ENCODE measurements around the gene CCL21.
"Not testable (repeated sequence)": the region's sequence is repeated elsewhere in the genome, so short reads cannot be mapped to it uniquely, and the experiment has no call there.

Gene CCL21, protein sequence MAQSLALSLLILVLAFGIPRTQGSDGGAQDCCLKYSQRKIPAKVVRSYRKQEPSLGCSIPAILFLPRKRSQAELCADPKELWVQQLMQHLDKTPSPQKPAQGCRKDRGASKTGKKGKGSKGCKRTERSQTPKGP

DNA sequence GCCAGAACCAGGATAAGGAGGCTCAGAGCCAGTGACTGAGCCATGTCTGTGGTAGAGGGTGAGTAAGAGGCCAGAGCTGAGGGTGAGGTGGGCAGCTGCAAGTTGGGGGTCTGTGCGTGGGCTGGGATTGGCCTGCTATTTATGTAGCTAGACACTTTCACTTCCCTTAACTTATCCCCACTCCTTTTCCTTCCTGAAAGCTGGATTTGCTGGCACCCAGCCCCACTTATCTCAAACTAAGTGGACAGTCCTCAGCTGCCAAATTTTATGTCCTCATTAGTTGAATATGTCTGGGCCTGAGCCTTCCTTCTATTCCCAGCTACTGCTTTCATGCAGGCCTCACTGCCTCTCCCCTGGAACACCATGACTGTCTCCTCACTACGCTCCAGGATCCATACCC is at the start of gene CCL21:
Gene CCL21, minus strand, starts transcription at position 114 of the 400 bp plus-strand sequence. Its CDS starts 70 bp downstream, at position 44.
- no peak for DNase-seq

DNA sequence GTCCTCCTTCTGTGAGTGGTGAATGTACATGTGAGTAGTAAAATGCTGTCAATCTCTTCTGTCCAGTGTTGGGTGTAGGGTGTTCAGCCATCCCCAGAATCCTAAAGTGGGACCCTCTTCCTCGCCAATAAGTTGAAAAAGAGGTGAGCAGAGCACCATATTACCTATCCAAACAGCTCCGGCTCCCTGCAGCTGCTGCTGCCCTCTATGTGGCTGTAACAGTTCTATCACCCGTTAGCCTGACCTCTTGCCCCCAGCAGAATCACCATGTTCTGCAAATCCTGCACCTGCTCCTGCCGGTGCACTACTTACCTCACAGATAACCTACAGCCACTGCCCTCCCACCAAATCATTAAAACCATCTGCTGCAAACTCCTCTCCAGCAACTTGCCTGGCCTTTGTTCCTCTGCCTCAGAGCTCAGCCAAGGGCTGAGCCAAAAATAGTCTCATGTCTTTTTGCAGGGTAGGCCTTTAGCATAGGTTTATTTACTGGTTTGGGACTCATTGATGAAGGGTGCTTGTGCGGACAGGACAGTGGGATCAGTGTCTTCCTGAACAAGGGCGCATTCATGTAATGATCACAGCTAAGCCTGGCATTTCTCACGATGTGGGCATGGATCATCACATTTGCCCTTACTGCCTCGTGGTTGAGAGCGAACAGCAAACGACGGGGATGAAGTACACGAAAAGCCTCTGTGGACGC is 49.6 kb upstream of the CCL21 start:
- no peak for DNase-seq

GRCh38 chr9:34750320-34750719 is 40.4 kb upstream of the CCL21 start:
- DNase-seq = not testable (repeated sequence)

DNA sequence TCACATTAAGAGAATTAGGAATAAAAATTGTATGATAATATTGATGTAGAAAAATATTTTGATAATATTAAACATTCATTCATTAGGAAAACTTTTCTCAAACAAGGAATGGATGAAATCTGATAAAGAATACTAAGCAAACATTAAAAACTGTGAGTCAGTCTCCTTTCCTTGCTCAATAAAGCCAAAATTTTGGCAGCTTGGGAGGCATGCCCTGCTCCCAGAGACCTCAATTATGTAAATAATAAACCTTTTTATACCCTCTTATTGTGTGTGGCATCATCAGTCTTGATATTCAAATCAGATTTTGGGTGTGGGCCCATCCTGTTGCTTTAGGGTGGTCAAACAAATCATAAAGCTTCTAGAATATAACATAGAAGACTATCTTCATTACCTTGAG is 36.6 kb upstream of the CCL21 start:
- DNase-seq = no peak

DNA sequence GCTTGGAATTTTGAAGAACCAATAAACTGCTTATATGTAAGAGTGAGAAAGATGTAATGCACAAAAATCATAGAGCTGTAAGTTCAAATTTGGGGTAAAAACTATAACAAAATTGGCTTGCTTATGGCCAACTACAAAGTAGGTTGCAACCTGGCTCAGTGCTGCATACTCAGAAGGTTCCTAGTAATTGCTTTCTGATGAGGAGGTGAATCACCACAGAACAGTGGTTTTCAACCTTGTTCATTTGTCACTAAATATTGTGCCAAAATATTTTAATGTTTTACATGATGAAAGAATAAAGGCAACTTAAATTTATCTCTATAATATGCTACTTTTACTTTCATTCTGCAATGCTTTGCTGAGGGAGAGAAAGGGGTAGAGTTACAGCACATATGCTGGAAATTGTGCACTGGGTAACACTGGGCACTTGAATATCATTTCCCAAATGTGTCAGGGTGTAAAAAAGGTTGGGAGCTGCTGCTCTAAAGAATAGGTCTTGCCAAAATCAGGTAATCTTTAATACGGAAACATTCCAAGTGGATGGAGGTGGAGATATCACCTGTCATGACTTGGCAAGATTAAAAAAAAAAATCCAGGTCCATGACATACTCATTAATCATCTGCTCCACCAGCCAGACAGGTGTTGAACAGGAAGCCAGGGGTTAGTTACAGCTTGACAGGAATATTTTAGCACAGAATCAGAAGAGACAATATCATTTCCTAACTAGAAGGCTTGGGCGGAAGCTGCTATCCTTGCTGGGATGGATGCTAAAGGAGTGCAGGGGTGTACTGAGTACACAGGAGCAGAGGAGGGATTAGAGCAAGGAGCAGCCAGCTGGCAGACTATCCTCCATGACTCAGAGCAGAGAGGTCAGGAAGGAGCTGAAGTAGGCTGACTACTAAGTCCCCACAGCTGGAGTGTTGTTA is 34.6 kb upstream of the CCL21 start:
- no peak for DNase-seq

- DNase-seq = no peak
These were observed 32.8 kb upstream of the CCL21 start for GRCh38 chr9:34742710-34743109.

DNA sequence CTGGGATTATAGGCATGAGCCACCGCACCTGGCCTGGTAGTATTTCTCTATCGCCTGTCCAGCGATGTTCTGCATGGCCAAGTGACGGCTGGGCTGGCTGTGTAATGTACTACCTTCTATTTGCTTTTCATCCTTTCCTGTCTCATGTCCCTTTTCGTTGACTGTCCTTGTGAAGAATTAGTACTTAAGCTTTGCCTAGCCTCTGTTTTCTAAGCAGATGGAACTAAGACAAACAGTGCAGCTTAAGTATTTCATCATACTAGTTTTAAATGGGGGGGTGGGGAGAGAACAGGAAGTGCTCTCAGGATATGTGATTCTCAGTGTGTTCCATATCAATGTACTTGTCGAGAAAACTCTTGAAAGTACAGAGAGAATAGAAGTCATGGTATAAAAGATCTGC is 31.7 kb upstream of the CCL21 start:
- no peak for DNase-seq

DNA sequence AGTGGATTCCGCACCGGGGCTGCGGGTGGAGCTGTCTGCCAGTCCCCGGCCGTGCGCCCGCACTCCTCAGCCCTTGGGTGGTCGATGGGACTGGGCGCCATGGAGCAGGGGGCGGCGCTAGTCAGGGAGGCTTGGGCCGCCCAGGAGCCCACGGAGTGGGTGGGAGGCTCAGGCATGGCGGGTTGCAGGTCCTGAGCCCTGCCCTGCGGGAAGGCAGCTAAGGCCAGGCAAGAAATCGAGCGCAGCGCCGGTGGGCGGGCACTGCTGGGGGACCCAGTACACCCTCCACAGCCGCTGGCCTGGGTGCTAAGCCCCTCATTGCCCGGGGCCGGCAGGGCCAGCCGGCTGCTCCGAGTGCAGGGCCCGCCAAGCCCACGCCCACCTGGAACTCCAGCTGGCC is 30.2 kb upstream of the CCL21 start:
- DNase-seq = not testable (repeated sequence)

DNA sequence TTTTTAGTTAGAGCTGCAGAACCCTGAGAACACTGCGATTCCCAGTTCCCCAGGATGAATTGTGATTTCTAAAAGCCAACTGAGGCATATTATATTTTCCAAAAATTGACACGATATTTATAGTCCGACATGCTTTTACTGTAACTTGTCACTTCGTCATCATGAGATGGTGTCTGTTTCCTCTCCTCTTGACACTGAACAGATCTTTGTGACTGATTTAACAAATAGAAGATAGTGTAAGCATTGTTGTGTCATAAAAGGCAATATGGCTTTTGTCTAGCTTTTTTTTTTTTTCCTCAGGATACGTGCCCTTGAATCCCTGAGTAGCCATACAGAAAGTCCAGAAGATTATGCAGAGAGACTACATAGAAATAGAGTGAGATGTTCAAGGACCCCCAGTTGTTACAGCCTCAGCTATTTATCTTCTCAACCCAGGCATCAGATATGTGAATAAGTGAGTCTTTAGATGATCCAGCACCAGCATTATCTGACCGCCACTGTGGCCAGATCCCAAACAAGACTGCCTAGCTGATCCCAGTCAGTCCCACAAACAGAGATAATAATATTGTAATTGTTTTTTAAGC is 27.8 kb upstream of the CCL21 start:
- no peak for DNase-seq

- no peak for DNase-seq
These were observed 24.8 kb upstream of the CCL21 start for GRCh38 chr9:34734720-34735119.

GRCh38 chr9:34732886-34733285 is 22.9 kb upstream of the CCL21 start:
- DNase-seq = no peak

DNA sequence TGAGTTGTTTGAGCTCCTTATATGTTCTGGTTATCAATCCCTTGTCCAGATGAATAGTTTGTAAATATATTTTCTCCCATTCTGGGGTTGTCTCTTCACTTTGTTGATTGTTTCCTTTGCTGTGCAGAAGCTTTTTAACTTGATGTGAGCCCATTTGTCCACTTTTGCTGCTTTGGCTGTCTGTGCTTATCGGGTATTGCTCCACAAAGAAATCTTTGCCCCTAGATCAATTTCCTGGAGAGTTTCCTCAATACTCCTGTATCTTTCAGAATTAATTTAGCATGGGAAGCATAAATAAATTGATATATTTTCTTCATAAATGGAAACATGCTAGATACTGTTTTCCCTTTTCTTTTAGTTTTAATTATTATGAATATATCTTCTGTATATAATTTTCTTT is 22.5 kb upstream of the CCL21 start:
- DNase-seq = no peak

GRCh38 chr9:34723141-34723540 is 13.2 kb upstream of the CCL21 start:
- DNase-seq = no peak

- DNase-seq = not testable (repeated sequence)
These were observed 9.8 kb upstream of the CCL21 start for GRCh38 chr9:34719769-34720025.

DNA sequence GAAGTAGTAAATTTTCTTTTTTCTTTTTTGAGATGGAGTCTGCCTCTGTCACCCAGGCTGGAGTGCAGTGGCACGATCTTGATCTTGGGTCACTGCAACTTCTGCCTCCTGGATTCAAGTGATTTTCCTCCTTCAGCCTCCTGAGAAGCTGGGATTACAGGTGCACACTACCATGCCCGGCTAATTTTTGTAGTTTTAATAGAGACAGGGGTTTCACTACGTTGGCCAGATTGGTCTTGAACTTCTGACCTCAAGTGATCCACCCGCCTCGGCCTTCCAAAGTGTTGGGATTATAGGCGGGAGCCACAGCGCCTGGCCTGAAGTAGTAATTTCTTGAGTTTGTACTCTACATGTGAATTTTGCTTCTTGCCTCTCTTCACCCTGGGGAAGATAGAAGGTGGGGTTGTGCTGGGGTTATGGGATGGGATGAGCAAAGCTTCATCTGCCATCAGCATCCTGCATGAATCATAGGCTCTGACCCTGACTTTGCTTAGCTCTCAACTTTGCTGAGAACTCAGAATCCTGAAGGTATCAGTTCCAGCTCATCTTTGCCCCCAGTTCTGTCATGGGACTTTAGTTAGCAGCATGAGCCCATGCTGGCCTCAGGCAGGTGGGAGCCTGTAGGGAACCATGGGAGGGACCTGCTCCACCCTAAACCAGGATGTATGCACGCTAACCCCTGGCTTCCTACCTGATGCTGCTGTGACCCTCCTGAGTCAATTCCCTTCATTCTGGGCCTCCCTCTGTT is 9.3 kb upstream of the CCL21 start:
- DNase-seq = no peak

DNA sequence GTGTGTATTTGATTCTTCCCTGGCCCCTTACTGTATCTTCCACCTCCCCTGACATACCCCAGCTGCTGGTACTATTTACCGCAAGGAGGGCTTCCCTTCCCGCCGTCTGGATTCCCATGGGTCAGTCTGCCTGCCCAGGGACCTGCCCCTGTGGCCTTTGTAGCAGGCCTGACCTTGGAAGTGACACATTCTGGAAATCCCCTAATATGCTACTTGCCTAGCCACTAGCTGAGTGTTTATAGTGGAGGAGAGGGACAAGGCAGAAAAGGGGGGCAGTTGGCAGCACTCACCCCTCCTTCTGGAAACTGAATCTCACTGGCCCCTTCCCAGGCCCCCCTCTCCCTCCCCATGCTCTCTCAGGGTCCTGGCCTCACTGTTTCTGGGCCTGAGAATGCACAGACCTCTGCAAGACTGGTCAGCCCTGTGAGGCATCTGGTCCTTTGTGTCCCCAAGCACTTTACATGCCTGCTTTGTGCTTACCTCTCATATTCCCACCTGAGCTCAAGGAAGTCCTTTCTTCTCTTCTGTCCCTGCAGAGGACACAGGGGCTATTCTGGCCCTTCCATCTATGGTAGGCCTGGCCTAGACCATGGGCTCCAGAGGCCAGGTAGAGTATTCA is 8.2 kb upstream of the CCL21 start:
- DNase-seq = no peak

- no peak for DNase-seq
These were observed 6.8 kb upstream of the CCL21 start for GRCh38 chr9:34716711-34717110.

GRCh38 chr9:34715639-34716215 is 5.8 kb upstream of the CCL21 start:
- DNase-seq = no peak

GRCh38 chr9:34714007-34714406 is 4.1 kb upstream of the CCL21 start:
- no peak for DNase-seq

DNA sequence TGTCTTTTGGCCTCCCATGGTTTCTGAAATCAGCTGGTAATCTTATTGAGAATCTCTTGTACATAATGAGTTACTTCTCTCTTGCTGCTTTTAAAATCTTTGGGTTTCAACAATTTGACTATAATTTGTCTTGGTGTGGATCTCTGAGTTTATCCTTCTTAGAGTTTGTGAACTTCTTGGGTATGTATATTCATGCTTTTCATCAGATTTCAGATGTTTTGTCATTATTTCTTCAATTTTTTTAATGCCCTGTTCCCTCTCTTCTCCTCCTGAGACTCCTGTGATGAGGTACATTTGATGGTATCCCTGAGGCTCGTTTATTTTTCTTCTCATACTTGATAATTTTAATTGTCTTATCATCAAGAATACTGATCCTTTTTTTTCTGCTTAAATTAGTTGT is 2.2 kb upstream of the CCL21 start:
- DNase-seq = no peak

DNA sequence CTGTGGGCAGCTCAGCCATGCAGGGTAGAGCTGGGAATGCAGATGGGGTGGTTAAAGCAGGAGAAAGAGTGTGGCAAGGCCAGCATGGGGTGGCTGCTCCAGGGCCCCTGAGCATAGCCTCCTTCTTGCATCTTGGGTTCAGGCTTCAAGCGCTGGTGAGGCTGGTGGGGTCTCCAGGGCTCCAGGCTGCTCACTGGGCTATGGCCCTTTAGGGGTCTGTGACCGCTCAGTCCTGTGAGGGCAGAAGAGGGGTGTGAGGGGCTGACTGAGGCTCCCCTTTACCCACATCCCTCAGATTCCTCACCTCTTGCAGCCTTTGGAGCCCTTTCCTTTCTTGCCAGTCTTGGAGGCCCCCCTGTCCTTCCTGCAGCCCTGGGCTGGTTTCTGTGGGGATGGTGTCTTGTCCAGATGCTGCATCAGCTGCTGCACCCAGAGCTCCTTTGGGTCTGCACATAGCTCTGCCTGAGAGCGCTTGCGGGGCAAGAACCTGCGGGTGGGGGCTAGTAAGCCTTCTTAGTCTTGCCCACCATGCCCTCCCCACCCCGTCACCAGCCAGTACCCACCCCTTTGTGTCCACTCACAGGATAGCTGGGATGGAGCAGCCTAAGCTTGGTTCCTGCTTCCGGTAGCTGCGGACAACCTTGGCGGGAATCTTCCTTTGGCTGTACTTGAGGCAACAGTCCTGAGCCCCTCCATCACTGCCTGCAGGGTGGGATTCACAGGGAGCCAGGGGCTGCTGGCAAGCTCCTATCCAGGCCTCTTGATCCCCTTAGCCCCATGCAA is 549 bp downstream of the CCL21 start:
- DNase-seq = no peak

All from NCI-H1694 (cell line).